GM12801 (cell line): ENCODE data around the gene TMEM115.

Experiments used
- TF ChIP-seq, protein P1 (sequence below): IDR thresholded peaks from one replicate; pipeline ENCODE4 v1.5.1; 2011; ENCODE audit warnings: control low read depth; ENCODE audit not compliant: insufficient read length; ENCODE audit errors: extremely low read depth

The TMEM115 gene

DNA sequence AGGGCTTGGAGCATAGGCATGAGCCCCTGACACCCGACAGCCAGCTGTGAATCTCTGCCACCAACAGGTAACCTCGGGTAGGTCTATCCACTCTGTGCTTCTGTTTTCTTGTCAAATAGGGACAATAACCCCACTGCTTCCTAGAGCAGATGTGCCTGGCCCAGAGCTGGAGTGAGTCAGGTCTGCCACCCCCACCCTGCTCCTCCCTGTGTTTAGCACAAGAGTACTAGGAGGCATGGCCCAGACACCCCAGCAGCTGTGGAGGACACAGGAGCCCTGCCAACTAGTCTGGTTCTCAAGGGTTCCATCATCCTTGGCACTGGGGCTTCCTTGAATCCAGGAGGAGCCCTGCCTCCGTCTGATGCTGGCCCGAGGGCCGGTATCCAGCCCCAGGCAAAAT is 33.7 kb upstream of the TMEM115 start:
- TF ChIP-seq, protein P1, sequence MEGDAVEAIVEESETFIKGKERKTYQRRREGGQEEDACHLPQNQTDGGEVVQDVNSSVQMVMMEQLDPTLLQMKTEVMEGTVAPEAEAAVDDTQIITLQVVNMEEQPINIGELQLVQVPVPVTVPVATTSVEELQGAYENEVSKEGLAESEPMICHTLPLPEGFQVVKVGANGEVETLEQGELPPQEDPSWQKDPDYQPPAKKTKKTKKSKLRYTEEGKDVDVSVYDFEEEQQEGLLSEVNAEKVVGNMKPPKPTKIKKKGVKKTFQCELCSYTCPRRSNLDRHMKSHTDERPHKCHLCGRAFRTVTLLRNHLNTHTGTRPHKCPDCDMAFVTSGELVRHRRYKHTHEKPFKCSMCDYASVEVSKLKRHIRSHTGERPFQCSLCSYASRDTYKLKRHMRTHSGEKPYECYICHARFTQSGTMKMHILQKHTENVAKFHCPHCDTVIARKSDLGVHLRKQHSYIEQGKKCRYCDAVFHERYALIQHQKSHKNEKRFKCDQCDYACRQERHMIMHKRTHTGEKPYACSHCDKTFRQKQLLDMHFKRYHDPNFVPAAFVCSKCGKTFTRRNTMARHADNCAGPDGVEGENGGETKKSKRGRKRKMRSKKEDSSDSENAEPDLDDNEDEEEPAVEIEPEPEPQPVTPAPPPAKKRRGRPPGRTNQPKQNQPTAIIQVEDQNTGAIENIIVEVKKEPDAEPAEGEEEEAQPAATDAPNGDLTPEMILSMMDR = no peak

DNA sequence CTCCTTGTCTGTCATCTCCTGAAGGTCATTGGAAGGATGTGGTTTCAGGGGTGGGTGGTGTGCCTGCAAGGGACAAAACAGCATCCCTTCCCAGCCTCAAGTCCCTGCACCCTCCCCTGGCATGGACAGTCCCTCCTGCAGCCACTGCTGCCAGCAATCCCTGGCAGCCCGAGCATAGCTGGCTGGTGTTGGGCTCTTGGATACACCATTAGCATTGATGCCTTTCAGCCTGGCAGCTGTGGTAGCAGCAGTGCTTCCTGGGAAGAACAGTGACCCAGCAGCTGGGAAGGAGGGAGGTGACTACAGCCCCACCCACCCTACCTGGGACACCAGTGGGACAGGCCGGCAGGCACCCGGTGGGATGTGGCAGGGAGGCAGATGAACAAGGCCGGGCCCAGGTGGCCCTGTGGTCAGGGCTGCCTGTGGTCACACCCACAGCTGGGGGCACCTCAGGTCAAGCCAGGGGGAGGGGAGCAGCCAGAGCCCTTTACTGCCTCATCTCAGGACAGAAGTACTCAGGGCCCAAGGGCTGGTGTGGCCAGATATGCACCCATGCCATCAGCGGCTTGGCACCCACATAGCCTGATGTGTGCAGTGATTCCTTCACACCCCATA is 32.9 kb upstream of the TMEM115 start:
- TF ChIP-seq, protein P1 = no peak

DNA sequence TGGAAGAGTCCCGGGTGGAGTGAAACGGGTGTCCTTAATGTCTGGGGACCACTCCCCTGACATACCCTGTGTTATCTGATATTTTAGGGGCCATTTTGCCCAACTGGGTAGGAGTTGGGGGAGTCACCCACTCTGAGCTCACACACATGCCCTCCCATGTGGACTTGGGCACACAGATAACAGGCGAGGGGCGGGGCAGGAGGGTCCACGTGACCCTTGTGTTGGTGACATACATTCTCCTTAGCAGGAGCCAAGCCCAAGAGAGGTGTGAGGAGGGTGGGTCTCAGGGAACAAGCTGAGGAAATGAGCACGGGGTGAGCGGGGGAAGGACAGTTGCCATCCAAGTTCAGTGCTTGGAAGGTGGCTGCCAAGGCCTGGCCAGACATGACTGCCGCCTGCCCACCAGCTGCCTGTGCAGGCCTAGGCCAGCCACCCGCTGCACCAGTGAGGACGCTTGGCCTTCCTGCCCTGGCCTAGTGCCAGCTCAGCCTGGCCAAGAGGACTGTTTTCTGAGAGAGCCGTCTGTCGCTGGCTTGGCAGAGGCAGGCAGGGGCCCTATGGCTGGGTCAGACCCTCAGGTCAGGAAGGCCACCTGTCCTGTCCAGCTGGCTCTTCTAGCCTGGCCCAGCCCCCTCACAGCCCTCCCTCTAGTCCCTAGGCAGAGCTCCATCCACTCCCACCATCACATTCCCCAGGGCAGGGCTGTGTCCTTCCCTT is 31.3 kb upstream of the TMEM115 start:
- TF ChIP-seq, protein P1 = no peak

DNA sequence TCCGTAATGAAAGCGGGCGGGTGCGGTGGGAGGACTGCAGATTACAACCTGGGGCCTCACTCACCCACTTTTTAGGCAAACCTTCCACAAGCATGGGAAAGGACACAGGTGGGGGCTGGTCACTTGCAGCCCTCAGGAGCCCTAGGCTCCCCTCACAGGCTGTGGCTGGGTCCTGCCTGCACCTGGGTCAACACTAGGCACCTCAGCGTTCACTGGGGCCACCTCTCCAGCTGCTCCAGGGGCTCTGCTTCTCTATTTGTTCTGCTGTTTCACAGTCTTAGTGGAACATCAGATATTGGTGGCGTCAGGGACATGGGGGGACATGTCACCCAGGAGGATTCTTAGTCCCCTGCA is 30.1 kb upstream of the TMEM115 start:
- TF ChIP-seq, protein P1 = no peak

DNA sequence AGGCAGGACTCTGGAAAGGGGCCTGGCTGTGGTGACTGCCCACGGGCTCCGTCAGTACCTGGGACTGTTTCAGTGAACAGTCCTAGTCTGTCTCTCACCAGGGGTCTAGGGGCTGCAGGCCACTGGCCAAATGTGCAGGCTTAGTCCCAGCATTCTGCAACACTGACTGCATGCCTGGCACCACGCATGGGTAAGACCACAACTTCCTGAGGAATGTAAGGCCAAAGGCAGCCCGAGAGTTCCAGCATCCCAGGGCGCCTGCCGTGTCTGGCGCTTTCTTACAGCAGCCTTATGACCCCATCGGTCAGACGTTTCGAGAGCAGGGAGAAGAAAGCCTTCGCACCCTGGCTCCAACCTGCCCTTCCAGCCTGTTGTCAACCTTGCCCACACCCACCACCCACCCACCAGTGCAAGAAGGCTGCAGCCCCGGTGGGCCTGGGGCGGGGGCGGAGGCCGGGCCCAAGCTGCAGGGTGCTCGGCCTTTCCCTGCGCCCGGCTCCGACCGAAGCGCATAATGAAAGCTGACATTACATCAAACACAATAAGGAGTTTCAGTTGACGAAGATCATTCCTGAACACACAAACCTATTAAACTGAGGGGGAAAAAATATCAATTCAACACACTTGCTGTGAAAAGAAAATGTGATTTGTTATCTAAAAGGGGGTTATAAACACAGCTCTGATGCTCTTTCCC is 29.5 kb upstream of the TMEM115 start:
- TF ChIP-seq, protein P1 = no peak

DNA sequence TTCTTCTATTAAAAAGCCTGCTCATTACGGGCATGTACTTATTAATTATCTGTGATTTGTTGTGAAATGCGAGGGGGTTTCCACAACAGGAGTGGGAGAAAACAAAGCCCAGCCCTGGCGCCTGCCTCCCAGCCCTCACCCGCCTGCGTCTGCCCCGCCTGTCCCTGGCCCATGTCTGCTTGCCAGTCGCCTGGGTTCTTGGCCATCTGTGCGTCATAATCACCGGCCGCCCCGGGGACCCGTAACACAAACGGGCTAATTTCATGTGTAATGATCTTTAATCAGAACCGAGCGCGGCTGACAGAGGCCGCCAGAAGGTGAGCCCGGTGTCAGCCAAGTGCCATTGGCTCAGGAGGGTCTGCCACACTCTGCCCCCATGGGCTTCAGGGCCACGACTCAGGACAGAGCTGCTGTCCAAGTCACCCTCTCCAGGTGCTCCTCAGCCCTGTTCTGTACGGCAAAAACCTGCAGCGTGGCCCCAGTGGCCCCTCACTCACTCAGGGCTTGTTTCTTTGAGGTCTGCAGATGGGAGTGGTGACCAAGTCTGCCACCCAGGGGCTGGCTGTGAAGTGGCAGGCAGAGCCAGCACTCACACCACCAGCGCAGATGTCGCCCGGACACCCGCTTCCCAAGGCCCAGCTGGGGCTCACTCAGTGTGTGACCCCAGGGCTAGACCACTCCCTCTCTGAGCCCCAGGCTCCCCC is 28.8 kb upstream of the TMEM115 start:
- TF ChIP-seq, protein P1 = no peak

DNA sequence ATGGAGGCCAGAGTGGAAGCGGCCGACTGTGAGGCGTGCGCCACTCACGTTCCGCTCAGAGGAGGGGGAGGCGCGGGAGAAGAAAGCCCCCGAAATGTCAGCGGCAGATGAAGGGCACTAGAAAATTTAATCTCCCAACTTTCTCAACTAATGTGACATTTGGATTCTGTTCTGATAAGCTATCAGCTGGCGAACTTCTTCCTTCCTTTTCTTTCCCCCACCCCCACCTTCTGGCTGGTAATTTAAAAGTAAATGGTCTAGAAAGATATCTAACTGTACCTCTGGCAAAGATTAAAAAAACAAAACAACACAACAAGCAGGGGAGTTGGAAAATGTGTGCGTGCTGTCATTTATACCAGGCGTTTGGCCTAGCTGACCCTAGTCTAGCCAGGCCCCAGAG is 26.4 kb upstream of the TMEM115 start:
- TF ChIP-seq, protein P1 = no peak
